WTC11 (cell line): ENCODE data around the gene EHBP1L1.

Experiments used
- CTCF ChIP-seq: fragments of 200-600 bp; IDR thresholded peaks from 2 replicates; pipeline ENCODE4 v1.8.0; 2022; ENCODE audit warnings: antibody characterized with exemption
- ESRRA ChIP-seq: sonication (generic); formaldehyde crosslinking; IDR thresholded peaks from 2 replicates; pipeline ENCODE4 v1.8.1; 2022; ENCODE audit warnings: mild to moderate bottlenecking, missing genetic modification reagents, borderline replicate concordance
- GABPB1 ChIP-seq: sonication (generic); formaldehyde crosslinking; IDR thresholded peaks from 2 replicates; pipeline ENCODE4 v1.8.1; 2023; ENCODE audit warnings: mild to moderate bottlenecking, missing genetic modification reagents
- IRF2 ChIP-seq: sonication (generic); formaldehyde crosslinking; IDR thresholded peaks from 2 replicates; pipeline ENCODE4 v1.8.0; 2022; ENCODE audit warnings: low read depth, missing genetic modification reagents, borderline replicate concordance
- JUN ChIP-seq: sonication (generic); formaldehyde crosslinking; IDR thresholded peaks from 2 replicates; pipeline ENCODE4 v1.8.0; 2023; ENCODE audit warnings: mild to moderate bottlenecking, missing genetic modification reagents
- NFYB ChIP-seq: sonication (generic); formaldehyde crosslinking; conservative IDR thresholded peaks from 2 replicates; pipeline ENCODE4 v1.8.0; 2022; ENCODE audit warnings: low read depth, missing genetic modification reagents
- NR2C2 ChIP-seq: sonication (generic); formaldehyde crosslinking; IDR thresholded peaks from 2 replicates; pipeline ENCODE4 v1.8.0; 2022; ENCODE audit warnings: mild to moderate bottlenecking, missing genetic modification reagents
- ZNF138 ChIP-seq: sonication (generic); formaldehyde crosslinking; conservative IDR thresholded peaks from 2 replicates; pipeline ENCODE4 v1.8.1; 2022; ENCODE audit warnings: mild to moderate bottlenecking, moderate library complexity, missing genetic modification reagents
- TF ChIP-seq, protein P1 (sequence below): fragments of 250-450 bp; sonication (Bioruptor Pico); IDR thresholded peaks from 2 replicates; pipeline ENCODE4 v1.9.0; 2021; ENCODE audit warnings: mild to moderate bottlenecking, borderline replicate concordance
- TF ChIP-seq, protein P2 (sequence below): sonication (generic); formaldehyde crosslinking; conservative IDR thresholded peaks from 2 replicates; pipeline ENCODE4 v1.8.1; 2023; ENCODE audit warnings: mild to moderate bottlenecking, low read depth, missing genetic modification reagents, moderate library complexity

- TF ChIP-seq JUN (CRISPR knock-in tag), result no peak
- TF ChIP-seq, protein P1, sequence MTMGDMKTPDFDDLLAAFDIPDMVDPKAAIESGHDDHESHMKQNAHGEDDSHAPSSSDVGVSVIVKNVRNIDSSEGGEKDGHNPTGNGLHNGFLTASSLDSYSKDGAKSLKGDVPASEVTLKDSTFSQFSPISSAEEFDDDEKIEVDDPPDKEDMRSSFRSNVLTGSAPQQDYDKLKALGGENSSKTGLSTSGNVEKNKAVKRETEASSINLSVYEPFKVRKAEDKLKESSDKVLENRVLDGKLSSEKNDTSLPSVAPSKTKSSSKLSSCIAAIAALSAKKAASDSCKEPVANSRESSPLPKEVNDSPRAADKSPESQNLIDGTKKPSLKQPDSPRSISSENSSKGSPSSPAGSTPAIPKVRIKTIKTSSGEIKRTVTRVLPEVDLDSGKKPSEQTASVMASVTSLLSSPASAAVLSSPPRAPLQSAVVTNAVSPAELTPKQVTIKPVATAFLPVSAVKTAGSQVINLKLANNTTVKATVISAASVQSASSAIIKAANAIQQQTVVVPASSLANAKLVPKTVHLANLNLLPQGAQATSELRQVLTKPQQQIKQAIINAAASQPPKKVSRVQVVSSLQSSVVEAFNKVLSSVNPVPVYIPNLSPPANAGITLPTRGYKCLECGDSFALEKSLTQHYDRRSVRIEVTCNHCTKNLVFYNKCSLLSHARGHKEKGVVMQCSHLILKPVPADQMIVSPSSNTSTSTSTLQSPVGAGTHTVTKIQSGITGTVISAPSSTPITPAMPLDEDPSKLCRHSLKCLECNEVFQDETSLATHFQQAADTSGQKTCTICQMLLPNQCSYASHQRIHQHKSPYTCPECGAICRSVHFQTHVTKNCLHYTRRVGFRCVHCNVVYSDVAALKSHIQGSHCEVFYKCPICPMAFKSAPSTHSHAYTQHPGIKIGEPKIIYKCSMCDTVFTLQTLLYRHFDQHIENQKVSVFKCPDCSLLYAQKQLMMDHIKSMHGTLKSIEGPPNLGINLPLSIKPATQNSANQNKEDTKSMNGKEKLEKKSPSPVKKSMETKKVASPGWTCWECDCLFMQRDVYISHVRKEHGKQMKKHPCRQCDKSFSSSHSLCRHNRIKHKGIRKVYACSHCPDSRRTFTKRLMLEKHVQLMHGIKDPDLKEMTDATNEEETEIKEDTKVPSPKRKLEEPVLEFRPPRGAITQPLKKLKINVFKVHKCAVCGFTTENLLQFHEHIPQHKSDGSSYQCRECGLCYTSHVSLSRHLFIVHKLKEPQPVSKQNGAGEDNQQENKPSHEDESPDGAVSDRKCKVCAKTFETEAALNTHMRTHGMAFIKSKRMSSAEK (CRISPR knock-in tag), result no peak
- TF ChIP-seq NR2C2 (CRISPR knock-in tag), result no peak
- TF ChIP-seq NFYB (CRISPR knock-in tag), result no peak
- no peak for TF ChIP-seq ZNF138 (CRISPR knock-in tag)
- no peak for TF ChIP-seq IRF2 (CRISPR knock-in tag)
- no peak for TF ChIP-seq ESRRA (CRISPR knock-in tag)
- no peak for TF ChIP-seq CTCF
- TF ChIP-seq, protein P2, sequence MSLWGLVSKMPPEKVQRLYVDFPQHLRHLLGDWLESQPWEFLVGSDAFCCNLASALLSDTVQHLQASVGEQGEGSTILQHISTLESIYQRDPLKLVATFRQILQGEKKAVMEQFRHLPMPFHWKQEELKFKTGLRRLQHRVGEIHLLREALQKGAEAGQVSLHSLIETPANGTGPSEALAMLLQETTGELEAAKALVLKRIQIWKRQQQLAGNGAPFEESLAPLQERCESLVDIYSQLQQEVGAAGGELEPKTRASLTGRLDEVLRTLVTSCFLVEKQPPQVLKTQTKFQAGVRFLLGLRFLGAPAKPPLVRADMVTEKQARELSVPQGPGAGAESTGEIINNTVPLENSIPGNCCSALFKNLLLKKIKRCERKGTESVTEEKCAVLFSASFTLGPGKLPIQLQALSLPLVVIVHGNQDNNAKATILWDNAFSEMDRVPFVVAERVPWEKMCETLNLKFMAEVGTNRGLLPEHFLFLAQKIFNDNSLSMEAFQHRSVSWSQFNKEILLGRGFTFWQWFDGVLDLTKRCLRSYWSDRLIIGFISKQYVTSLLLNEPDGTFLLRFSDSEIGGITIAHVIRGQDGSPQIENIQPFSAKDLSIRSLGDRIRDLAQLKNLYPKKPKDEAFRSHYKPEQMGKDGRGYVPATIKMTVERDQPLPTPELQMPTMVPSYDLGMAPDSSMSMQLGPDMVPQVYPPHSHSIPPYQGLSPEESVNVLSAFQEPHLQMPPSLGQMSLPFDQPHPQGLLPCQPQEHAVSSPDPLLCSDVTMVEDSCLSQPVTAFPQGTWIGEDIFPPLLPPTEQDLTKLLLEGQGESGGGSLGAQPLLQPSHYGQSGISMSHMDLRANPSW (CRISPR knock-in tag), result no peak
- TF ChIP-seq GABPB1, result no peak
These were observed 7.7 kb downstream of the EHBP1L1 start for GRCh38 chr11:65583589-65583988.
